KOPT-K1 (cell line): ENCODE results near the gene HSF5.
A peak's percentile ranks its signal among the peaks of the same experiment; 100 is the strongest.

Source experiments
- H3K27ac ChIP-seq: fragments of 200-600 bp; sonication (generic); 2 replicates; pipeline ENCODE4 v1.5.1; 2016; ENCODE audit warnings: antibody characterized with exemption, mild to moderate bottlenecking, low read depth, low read length; ENCODE audit not compliant: poor library complexity, severe bottlenecking
- H3K36me3 ChIP-seq: fragments of 200-600 bp; sonication (generic); 2 replicates; pipeline ENCODE4 v1.5.1; 2017; ENCODE audit warnings: antibody characterized with exemption, mild to moderate bottlenecking, low read length, moderate library complexity; ENCODE audit not compliant: insufficient read depth
- H3K9me3 ChIP-seq: fragments of 200-600 bp; sonication (generic); 2 replicates; pipeline ENCODE4 v1.5.1; 2017; ENCODE audit warnings: antibody characterized with exemption, low read length, mild to moderate bottlenecking; ENCODE audit not compliant: insufficient read depth, poor library complexity, severe bottlenecking

The HSF5 gene

DNA sequence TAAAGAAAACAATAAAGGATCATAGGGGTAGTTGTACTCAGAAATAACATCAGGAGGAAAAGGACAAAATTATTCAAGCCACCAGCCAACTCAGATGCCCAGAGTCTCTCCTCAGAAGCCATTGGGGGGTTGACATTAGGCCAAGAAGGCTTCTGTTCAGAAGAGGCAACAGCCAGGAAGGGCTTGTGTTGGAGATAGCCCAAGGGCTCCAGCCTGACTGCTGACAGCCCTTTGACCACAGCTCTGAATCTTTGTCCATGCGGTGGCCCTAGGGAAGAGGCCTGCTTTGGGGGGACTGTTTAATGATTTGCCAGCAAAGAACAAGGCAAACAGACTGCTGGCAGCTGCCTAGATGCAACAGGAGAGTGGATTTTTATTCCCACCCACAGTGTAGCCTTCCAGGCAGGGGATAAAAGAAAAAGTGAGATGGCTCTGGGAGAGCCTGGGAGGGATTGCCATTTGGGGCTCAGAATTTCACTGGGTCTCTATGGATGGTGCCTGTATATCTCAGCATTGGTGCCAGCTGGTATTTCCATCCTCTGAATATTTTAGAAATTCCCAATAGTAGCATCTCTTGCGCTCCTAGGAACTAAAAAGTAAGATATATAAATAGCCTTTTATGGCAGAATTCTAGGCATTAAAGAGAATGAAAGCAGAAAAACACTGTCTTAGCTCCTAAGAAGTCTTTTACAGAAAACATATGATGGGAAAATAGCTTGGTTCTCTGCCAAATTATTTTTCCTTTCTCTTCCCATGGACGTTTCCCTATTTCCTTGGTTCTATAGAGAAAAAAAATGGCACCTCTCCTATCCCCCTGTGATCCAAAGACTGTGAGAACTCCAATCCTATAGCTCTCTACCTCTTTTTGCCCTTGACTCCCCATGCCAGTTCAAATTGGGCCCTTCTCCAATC lies 106.8 kb downstream of the HSF5 start:
- H3K36me3 ChIP-seq, result no peaks in the 10 kb centered on the region
- H3K27ac ChIP-seq, result peak overlapping the region; percentile 72
- no peaks in the 10 kb centered on the region for H3K9me3 ChIP-seq

- Histone ChIP-seq H3K36me3 (no peaks in the 10 kb centered on the region), H3K27ac (peak overlapping the region; percentile 72), H3K9me3 (no peaks in the 10 kb centered on the region)
Observed at GRCh38 chr17:58380207-58381123, 107.7 kb downstream of the HSF5 start.

DNA sequence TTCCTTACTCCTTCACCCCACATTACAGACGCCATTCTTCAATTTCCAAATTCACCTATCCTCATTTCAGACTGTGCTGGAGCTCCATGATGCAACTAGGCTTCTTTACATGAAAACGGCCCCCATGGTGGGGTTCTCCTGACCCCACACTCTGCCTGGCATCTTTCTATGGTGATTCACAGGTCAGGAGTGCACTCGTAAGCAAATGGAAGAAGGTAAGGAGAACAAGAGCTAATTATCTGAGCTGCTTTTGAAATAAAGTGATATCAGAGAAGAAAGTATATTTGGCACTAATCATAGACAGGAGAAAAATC lies 108.7 kb downstream of the HSF5 start:
- no peaks in the 10 kb centered on the region for H3K9me3 ChIP-seq
- H3K27ac ChIP-seq, result peak overlapping the region; percentile 72
- H3K36me3 ChIP-seq, result no peaks in the 10 kb centered on the region

DNA sequence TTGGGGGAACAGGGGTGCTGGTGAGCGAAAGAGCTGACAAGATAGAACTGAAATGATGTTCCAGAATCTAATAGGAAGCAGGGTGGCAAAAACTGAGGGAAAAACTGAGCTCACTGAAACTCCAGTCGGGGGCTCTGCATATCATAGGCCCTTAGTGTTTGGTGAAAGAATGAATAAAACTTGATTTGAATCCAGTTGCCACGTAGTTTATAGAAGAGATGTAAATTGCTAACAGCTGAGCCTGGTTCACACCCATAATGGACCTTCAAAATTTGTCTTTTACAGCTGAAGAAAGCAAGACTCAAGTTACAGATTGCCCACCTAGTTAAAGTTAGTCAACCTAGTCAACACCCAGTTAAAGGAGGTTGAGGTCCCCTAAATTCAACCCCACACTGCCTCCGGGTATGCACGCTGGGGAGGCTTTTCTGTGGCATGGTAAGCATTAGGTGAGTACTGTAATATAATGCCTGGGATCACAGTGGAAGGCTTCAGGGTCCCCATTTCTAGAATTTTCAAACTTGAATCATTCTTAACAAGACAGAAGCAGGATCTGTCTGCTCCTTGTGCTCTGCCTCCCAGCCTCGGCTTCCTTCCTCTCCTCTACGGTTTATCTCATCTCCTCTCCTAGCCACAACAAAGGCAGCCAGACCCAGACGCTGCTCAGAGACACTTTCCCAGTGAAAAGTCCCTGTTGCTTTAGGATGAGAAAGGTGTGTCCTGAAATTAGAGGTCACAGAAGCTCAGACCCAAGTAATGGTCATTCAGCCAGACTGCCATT lies 109.3 kb downstream of the HSF5 start:
- H3K36me3 ChIP-seq, result no peaks in the 10 kb centered on the region
- H3K27ac ChIP-seq, result peak overlapping the region; percentile 72
- H3K9me3 ChIP-seq, result no peaks in the 10 kb centered on the region

DNA sequence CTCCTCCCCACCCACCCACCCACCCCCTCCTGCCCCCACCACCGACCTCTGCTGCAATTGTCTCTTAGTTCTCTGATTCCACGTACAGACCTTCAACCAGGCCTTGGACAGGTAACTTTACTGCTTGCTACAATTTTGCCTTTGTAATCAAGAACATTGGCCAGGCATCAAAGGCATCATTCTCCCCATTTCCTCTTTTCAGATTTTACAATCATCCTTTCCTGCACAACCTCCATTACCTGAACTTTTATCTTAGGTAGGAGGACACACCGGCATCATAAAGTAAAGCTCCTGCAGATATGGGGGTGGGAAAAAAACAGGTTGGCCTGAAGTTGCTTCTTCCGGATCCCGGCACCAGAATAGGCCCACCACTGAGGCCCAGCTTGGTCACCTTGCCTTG lies 110.5 kb downstream of the HSF5 start:
- H3K27ac ChIP-seq, result peak overlapping the region; percentile 14
- no peaks in the 10 kb centered on the region for H3K9me3 ChIP-seq
- H3K36me3 ChIP-seq, result no peaks in the 10 kb centered on the region

DNA sequence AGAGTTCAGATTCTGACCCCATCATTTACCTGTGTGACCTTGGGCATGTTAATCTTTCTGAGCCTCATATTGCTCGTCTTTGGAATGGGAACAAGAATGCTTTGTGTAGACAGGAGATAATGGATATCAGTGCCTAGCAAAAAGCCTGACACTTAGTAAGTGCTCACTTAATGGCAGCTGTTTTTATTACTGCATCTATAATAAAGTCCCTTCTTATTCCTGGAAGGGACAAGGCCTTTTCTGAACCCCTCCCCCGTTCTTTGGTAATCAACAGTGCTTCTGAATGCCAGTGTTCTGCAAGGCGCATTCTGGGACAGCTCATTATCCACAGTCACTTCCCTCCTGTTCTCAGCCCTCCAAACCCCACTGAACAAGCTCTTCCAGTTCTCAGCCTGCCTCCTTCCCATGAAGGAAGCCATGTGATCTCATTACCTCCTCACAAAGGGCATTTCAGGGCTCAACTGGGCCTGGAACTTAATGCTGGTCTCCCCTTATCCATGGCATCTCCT lies 111.1 kb downstream of the HSF5 start:
- Histone ChIP-seq H3K9me3 (no peaks in the 10 kb centered on the region), H3K27ac (no peak overlapping the region), H3K36me3 (no peaks in the 10 kb centered on the region)

GRCh38 chr17:58376472-58377000 lies 111.7 kb downstream of the HSF5 start:
- Histone ChIP-seq H3K27ac (no peak overlapping the region), H3K9me3 (no peaks in the 10 kb centered on the region), H3K36me3 (no peaks in the 10 kb centered on the region)

GRCh38 chr17:58375811-58376210 lies 112.4 kb downstream of the HSF5 start:
- H3K9me3 ChIP-seq, result no peaks in the 10 kb centered on the region
- H3K36me3 ChIP-seq, result no peaks in the 10 kb centered on the region
- no peak overlapping the region for H3K27ac ChIP-seq

DNA sequence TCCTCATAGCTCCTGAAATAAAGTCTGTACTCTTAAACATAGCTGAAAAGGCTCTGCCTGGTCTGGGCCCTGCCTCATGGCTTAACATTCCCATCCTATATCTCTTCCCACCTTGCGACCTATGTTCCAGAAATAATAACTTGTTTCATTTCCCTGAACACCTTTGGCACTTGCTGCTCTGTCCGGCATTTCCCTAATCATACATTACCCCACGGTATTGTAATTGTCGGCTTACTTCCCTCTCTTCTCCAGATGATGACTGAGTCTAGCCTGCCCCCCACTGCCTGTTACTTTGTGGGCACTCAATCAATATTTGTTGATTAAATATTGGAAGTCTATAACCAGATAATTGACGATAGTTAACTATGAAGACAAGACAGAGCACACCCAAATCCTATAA lies 113.0 kb downstream of the HSF5 start:
- Histone ChIP-seq H3K36me3 (no peaks in the 10 kb centered on the region), H3K9me3 (no peaks in the 10 kb centered on the region)

GRCh38 chr17:58373923-58374322 lies 114.3 kb downstream of the HSF5 start:
- no peaks in the 10 kb centered on the region for H3K36me3 ChIP-seq
- no peaks in the 10 kb centered on the region for H3K9me3 ChIP-seq
- H3K27ac ChIP-seq, result no peak overlapping the region

More for the DNA sequence above, 113.0 kb downstream of the HSF5 start:
- no peak overlapping the region for H3K27ac ChIP-seq

- Histone ChIP-seq H3K27ac (peak overlapping the region; percentile 3), H3K9me3 (no peaks in the 10 kb centered on the region), H3K36me3 (no peaks in the 10 kb centered on the region)
Observed at GRCh38 chr17:58373003-58373402, 115.2 kb downstream of the HSF5 start.

GRCh38 chr17:58371300-58371950 lies 116.8 kb downstream of the HSF5 start:
- no peaks in the 10 kb centered on the region for H3K36me3 ChIP-seq
- H3K27ac ChIP-seq, result no peak overlapping the region

GRCh38 chr17:58370716-58371115 lies 117.5 kb downstream of the HSF5 start:
- Histone ChIP-seq H3K27ac (no peak overlapping the region), H3K9me3 (no peaks in the 10 kb centered on the region), H3K36me3 (no peaks in the 10 kb centered on the region)

More at GRCh38 chr17:58371300-58371950, 116.8 kb downstream of the HSF5 start:
- no peaks in the 10 kb centered on the region for H3K9me3 ChIP-seq

- Histone ChIP-seq H3K9me3 (no peaks in the 10 kb centered on the region), H3K27ac (no peak overlapping the region), H3K36me3 (no peaks in the 10 kb centered on the region)
Observed at GRCh38 chr17:58370309-58370708, 117.9 kb downstream of the HSF5 start.
